Ishikawa (cell line): ENCODE measurements around the gene ZCCHC12.

ENCODE experiments used
- CEBPB ChIP-seq: IDR thresholded peaks from 2 replicates; pipeline ENCODE4 v1.6.1; 2012
- CREB1 ChIP-seq: IDR thresholded peaks from 2 replicates; pipeline ENCODE4 v1.6.1; 2012; ENCODE audit warnings: low read depth
- EGR1 ChIP-seq: IDR thresholded peaks from 2 replicates; pipeline ENCODE4 v1.6.1; 2012
- EP300 ChIP-seq: IDR thresholded peaks from 2 replicates; pipeline ENCODE4 v1.6.1; 2012; ENCODE audit warnings: borderline replicate concordance
- FOXM1 ChIP-seq: IDR thresholded peaks from 2 replicates; pipeline ENCODE4 v1.6.1; 2012; ENCODE audit warnings: low read depth, borderline replicate concordance
- MAX ChIP-seq: IDR thresholded peaks from 2 replicates; pipeline ENCODE4 v1.6.1; 2012
- NFIC ChIP-seq: IDR thresholded peaks from 2 replicates; pipeline ENCODE4 v1.6.1; 2012
- RAD21 ChIP-seq: IDR thresholded peaks from 2 replicates; pipeline ENCODE4 v1.6.1; 2012; ENCODE audit warnings: low read depth
- REST ChIP-seq: IDR thresholded peaks from 2 replicates; pipeline ENCODE4 v1.6.1; 2012; ENCODE audit warnings: low read depth, mild to moderate bottlenecking
- TAF1 ChIP-seq: IDR thresholded peaks from 2 replicates; pipeline ENCODE4 v1.6.1; 2012; ENCODE audit warnings: low read depth, mild to moderate bottlenecking
- TCF12 ChIP-seq: IDR thresholded peaks from 2 replicates; pipeline ENCODE4 v1.6.1; 2012; ENCODE audit warnings: low read depth
- TEAD4 ChIP-seq: IDR thresholded peaks from 2 replicates; pipeline ENCODE4 v1.6.1; 2012
- USF1 ChIP-seq: IDR thresholded peaks from 2 replicates; pipeline ENCODE4 v1.6.1; 2012
- YY1 ChIP-seq: IDR thresholded peaks from 2 replicates; pipeline ENCODE4 v1.6.1; 2012; ENCODE audit warnings: low read depth
- ZBTB7A ChIP-seq: IDR thresholded peaks from 2 replicates; pipeline ENCODE4 v1.6.1; 2012; ENCODE audit warnings: low read depth

ZCCHC12 gene

GRCh38 chrX:118857006-118857405, 33.4 kb downstream of the ZCCHC12 start:
- TF ChIP-seq CREB1 (no peak), TCF12 (no peak), TEAD4 (no peak), NFIC (no peak), TAF1 (no peak), RAD21 (no peak), FOXM1 (no peak), MAX (no peak), EP300 (no peak), ZBTB7A (no peak), USF1 (no peak), YY1 (no peak), REST (no peak), CEBPB (no peak), EGR1 (no peak)

- TF ChIP-seq TEAD4, result no peak
- TF ChIP-seq CEBPB, result no peak
Observed at GRCh38 chrX:118861338-118861737, 37.7 kb downstream of the ZCCHC12 start.

GRCh38 chrX:118862091-118862490, 38.5 kb downstream of the ZCCHC12 start:
- no peak for TF ChIP-seq YY1
- TF ChIP-seq MAX, result no peak
- TF ChIP-seq FOXM1, result no peak
- no peak for TF ChIP-seq CEBPB
- no peak for TF ChIP-seq NFIC
- TF ChIP-seq USF1, result no peak

- TF ChIP-seq CREB1 (no peak), RAD21 (no peak), ZBTB7A (no peak)
Observed at GRCh38 chrX:118862979-118863378, 39.4 kb downstream of the ZCCHC12 start.

- no peak for TF ChIP-seq EGR1
- TF ChIP-seq USF1, result no peak
- TF ChIP-seq CEBPB, result no peak
- TF ChIP-seq EP300, result no peak
- TF ChIP-seq RAD21, result no peak
- no peak for TF ChIP-seq TAF1
- TF ChIP-seq MAX, result no peak
Observed at GRCh38 chrX:118864063-118864635, 40.5 kb downstream of the ZCCHC12 start.

GRCh38 chrX:118865231-118865630, 41.6 kb downstream of the ZCCHC12 start:
- no peak for TF ChIP-seq EP300
- no peak for TF ChIP-seq CREB1
- TF ChIP-seq ZBTB7A, result no peak
- TF ChIP-seq FOXM1, result no peak
- no peak for TF ChIP-seq USF1
- TF ChIP-seq RAD21, result no peak
- no peak for TF ChIP-seq NFIC
- no peak for TF ChIP-seq TAF1
- TF ChIP-seq REST, result no peak
- no peak for TF ChIP-seq EGR1
- no peak for TF ChIP-seq YY1
- TF ChIP-seq TCF12, result no peak
- no peak for TF ChIP-seq TEAD4
- no peak for TF ChIP-seq MAX
- no peak for TF ChIP-seq CEBPB
